ENCODE results near the gene HMCES. TPM values are rescaled to one million over a fixed set of nuclear protein-coding genes. Genes with fewer than 3 reads are reported as not detected.

Gene HMCES
- total and polyA plus RNA-seq, 2 of the 13 experiments (the other 11 are each of a cell fraction or from before 2014, with no cell fraction given), result 16.1 to 37.5 TPM

DNA sequence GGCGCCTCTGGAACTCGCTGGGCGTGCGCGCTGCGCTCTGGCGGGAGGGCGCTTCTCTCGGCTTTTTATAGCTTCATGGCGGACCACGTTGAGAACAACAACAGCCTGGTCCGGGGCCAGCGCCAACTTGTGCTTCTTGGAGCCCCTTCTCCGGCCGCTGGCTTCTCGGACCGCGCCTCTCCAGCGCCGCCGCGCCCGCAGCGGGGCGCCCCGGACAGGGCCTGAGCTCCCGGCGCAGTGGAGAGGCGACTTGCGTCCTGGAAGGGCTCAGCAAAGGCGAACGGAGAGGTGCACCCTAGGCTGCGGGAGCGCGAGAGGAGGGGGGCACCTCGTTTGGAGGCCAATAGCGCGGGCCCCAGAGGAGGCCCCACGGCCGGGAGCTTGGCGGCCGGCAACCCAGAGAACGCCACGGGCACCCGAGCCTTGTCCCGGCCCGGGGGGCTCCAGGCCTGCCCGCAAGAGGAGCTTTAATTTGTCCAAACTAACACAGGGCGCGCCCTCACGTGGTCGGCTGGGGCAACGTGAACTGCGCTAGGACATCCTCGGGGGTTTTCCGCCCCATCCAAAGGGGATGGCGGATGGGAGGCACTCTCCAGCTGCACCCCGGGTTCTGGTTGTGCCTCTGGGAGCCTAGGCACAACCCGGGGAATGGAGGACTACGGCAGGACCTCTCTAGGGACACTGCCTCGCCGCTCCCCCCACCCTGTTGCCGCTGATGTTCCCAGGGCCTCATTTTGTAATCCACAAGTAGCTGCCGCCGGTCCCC lies 37.8 kb downstream of the HMCES start (continued):
- TF ChIP-seq ZNF160 (CRISPR knock-in tag; IDR thresholded peaks at IDR 0.05) (no peak), NCOA5 (CRISPR knock-in tag; IDR thresholded peaks at IDR 0.05) (no peak; the same call in 1 of the 2 replicates), ARHGAP35 (CRISPR knock-in tag; IDR thresholded peaks at IDR 0.05; ENCODE audit: borderline replicate concordance) (no peak), ZNF614 (CRISPR knock-in tag; IDR thresholded peaks at IDR 0.05; ENCODE audit: borderline replicate concordance) (0 out of 2 replicates have a peak, but pooled peaks have one; percentile 37), CBFB (CRISPR knock-in tag; IDR thresholded peaks at IDR 0.05) (peak; percentile 73), KLF6 (CRISPR knock-in tag; IDR thresholded peaks at IDR 0.05) (no peak), RNF219 (CRISPR knock-in tag; IDR thresholded peaks at IDR 0.05) (no peak), CENPX (CRISPR knock-in tag; IDR thresholded peaks at IDR 0.05) (no peak), ZNF124 (CRISPR knock-in tag; IDR thresholded peaks at IDR 0.05) (peak; percentile 46; the same call in 1 of the 2 replicates), BCL6 (CRISPR knock-in tag; IDR thresholded peaks at IDR 0.05) (peak; percentile 58; the same call in 1 of the 2 replicates), ZNF138 (CRISPR knock-in tag; IDR thresholded peaks at IDR 0.05; ENCODE audit: low read depth) (0 out of 2 replicates have a peak, but pooled peaks have one; percentile 79), JARID2 (CRISPR knock-in tag; IDR thresholded peaks at IDR 0.05; ENCODE audit: insufficient replicate concordance) (no peak), RFXAP (CRISPR knock-in tag; IDR thresholded peaks at IDR 0.05; ENCODE audit: borderline replicate concordance) (peak; percentile 32), KAT7 (CRISPR knock-in tag; IDR thresholded peaks at IDR 0.05; ENCODE audit: borderline replicate concordance) (peak; percentile 64; the same call in 1 of the 2 replicates), YY1 (IDR thresholded peaks at IDR 0.05; ENCODE audit: insufficient read depth, insufficient replicate concordance, low read depth, low read length) (peak; percentile 67)
- TF ChIP-seq, protein P1, sequence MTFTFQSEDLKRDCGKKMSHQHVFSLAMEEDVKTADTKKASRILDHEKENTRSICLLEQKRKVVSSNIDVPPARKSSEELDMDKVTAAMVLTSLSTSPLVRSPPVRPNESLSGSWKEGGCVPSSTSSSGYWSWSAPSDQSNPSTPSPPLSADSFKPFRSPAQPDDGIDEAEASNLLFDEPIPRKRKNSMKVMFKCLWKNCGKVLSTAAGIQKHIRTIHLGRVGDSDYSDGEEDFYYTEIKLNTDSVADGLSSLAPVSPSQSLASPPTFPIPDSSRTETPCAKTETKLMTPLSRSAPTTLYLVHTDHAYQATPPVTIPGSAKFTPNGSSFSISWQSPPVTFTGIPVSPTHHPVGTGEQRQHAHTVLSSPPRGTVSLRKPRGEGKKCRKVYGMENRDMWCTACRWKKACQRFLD (CRISPR knock-in tag; IDR thresholded peaks at IDR 0.05; ENCODE audit: borderline replicate concordance), result peak; percentile 31; the same call in 1 of the 2 replicates
- TF ChIP-seq, protein P2, sequence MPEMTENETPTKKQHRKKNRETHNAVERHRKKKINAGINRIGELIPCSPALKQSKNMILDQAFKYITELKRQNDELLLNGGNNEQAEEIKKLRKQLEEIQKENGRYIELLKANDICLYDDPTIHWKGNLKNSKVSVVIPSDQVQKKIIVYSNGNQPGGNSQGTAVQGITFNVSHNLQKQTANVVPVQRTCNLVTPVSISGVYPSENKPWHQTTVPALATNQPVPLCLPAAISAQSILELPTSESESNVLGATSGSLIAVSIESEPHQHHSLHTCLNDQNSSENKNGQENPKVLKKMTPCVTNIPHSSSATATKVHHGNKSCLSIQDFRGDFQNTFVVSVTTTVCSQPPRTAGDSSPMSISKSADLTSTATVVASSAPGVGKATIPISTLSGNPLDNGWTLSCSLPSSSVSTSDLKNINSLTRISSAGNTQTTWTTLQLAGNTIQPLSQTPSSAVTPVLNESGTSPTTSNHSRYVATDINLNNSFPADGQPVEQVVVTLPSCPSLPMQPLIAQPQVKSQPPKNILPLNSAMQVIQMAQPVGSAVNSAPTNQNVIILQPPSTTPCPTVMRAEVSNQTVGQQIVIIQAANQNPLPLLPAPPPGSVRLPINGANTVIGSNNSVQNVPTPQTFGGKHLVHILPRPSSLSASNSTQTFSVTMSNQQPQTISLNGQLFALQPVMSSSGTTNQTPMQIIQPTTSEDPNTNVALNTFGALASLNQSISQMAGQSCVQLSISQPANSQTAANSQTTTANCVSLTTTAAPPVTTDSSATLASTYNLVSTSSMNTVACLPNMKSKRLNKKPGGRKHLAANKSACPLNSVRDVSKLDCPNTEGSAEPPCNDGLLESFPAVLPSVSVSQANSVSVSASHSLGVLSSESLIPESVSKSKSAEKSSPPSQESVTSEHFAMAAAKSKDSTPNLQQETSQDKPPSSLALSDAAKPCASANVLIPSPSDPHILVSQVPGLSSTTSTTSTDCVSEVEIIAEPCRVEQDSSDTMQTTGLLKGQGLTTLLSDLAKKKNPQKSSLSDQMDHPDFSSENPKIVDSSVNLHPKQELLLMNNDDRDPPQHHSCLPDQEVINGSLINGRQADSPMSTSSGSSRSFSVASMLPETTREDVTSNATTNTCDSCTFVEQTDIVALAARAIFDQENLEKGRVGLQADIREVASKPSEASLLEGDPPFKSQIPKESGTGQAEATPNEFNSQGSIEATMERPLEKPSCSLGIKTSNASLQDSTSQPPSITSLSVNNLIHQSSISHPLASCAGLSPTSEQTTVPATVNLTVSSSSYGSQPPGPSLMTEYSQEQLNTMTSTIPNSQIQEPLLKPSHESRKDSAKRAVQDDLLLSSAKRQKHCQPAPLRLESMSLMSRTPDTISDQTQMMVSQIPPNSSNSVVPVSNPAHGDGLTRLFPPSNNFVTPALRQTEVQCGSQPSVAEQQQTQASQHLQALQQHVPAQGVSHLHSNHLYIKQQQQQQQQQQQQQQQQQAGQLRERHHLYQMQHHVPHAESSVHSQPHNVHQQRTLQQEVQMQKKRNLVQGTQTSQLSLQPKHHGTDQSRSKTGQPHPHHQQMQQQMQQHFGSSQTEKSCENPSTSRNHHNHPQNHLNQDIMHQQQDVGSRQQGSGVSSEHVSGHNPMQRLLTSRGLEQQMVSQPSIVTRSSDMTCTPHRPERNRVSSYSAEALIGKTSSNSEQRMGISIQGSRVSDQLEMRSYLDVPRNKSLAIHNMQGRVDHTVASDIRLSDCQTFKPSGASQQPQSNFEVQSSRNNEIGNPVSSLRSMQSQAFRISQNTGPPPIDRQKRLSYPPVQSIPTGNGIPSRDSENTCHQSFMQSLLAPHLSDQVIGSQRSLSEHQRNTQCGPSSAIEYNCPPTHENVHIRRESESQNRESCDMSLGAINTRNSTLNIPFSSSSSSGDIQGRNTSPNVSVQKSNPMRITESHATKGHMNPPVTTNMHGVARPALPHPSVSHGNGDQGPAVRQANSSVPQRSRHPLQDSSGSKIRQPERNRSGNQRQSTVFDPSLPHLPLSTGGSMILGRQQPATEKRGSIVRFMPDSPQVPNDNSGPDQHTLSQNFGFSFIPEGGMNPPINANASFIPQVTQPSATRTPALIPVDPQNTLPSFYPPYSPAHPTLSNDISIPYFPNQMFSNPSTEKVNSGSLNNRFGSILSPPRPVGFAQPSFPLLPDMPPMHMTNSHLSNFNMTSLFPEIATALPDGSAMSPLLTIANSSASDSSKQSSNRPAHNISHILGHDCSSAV (CRISPR knock-in tag; IDR thresholded peaks at IDR 0.05; ENCODE audit: borderline replicate concordance), result no peak
